HG02759 (cell line): ENCODE data around the gene SSTR3.
"Not testable (repeated sequence)": the region's sequence is repeated elsewhere in the genome, so short reads cannot be mapped to it uniquely, and the experiment has no call there.

ENCODE experiments used
- ATAC-seq: cut with Tn5 transposase; IDR thresholded peaks from one replicate; pipeline ENCODE4 v1.9.1; 2021; ENCODE audit warnings: mild to moderate bottlenecking, moderate library complexity; ENCODE audit not compliant: unreplicated experiment

Gene SSTR3

DNA sequence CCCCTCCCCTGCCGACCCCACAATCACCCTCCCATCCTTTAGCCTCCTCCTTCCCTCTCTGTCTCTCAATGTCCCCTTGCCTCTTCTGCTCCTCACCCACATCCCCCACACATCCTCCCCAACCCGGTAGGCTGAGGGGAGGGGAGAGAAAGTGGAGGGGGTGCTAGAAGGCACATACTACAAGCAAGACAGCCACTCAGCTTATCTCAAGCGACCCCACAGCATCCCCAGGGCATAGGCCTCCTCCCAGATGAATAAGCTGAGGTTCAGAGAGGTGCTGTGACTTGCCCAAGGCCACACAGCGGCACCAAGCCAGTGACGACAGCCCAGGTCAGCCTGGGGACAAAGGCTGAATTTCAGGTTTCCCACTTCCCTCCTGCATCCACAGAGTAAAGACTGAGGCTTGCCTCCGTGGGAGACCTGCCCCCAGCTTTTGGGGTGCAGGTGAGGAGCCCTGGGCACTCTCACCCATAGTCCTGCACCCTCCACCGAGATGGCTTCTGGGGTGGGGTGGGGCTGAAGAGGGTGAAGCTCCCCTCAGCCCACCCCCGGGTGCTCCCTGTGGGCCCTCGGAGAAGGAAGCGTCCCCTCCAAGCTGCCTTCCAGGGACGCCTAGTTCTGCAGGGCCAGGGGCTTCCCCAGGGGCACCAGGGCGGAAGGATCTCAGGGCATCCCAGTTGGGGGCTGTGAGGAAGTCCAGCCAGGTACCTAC, 31.3 kb upstream of the SSTR3 start:
- peak; percentile 9 for ATAC-seq

DNA sequence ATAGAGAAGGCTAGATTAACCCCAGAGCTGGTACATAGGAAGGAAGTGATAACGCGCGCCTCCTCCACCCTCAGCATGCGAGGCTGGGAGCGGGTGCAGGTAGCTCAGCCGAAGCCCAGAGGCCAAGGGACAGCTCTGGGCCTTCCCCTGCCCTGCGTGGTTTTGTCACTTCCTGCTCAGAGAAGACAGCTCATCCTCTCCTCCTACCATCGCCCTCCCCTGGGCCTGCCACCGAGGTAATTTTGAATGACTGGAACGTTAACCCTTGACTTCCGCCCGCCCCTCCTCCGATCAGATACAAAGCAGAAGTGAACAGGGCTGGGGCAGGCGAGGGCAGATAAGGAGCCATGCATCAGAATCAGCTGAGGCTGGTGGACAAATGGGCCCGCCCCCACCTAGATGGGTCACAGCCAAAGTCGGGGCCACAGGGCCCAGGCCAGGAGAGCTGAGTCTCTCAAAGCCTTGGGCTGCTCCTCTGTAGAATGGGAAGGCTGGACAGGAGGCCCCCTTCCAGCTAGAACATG, 30.2 kb upstream of the SSTR3 start:
- ATAC-seq = peak; percentile 63

DNA sequence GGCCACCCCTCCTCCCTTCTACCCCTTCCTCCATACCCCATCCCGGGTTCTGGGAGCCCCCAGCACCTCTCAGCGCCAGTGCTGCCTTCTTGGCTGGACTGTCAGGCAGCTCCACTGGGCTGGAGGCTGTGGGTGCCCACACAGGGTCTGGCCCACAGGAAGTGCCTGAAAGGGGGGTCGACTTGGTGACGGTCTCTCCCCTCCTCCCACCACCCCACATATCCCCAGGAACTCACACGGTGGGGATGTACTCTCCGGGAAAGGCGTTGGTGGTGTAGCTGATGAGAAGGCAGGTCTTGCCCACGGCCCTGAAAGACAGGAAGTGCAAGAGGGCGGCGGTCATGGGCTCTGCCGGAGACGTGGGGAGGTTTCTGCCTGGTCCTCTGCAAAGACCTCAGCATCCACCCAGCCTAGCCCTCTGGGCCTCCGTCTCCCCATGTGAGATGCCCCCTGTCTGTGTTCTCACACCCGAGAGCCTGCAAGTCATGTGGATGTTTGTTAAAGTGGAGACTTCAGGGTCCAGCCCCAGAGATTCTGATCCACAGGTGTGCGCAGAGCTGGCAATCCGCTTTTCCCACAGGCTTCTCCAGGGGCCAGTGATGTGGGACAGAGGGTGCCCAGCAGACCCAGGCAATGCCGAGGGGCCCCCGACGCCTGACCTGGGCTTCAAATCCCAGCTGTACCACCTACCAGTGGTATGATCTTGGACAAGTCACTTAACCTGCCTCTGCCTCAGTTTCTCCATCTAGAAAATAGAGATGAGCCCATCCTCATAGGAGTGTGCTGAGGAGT, 29.3 kb upstream of the SSTR3 start:
- ATAC-seq = no peak

DNA sequence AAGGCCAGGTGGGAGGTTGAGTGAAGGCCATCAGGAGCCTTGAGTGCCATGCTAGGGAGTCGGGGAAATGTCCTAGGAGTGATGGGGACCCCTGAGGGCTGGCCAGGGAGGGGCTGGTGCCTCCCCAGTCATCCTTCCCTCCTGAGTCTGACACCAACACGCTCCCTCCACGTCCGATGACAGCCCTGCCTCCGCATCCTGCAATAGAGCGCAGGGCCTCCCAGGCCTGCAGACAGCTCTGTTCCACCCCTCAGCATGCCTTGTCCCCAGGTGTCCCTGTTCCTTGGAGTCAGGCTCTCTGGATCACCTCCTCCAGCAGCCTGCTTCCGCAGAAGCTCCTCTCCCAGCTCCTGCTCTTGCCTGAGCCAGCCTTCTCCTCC, 28.7 kb upstream of the SSTR3 start:
- no peak for ATAC-seq

DNA sequence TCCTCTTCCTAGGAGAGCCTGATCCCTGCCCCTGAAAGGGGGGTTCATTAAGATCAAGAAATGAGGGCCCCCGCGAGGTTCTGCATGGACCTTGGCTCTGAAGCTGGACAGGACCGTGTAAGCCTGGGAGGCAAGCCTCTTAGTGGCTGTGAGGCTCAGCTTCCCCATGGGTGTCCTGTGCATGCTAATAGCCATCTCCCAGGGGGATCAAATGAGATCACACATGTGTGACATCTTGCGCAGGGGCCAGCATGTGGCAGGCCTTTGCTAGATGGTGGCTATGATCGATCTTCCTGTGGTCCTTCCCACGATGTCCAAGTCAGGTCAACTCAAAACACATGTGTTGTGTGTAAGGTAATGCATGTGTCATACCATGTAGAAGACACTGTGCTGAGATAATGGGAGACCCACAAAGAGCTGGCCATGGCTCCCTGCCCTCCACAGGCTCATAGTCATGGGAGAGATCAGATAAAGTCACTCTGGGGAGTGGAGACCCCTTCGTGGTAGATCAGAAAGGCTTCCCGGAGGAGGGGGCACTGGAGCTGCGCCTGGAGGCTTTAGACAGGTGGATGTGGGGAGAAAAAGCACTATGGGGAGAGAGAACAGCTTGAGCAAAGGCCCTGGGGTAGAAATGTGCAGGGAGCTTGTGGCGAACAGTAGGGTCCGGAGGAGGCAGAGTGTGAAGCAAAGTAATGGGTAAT, 28.1 kb upstream of the SSTR3 start:
- ATAC-seq = no peak

DNA sequence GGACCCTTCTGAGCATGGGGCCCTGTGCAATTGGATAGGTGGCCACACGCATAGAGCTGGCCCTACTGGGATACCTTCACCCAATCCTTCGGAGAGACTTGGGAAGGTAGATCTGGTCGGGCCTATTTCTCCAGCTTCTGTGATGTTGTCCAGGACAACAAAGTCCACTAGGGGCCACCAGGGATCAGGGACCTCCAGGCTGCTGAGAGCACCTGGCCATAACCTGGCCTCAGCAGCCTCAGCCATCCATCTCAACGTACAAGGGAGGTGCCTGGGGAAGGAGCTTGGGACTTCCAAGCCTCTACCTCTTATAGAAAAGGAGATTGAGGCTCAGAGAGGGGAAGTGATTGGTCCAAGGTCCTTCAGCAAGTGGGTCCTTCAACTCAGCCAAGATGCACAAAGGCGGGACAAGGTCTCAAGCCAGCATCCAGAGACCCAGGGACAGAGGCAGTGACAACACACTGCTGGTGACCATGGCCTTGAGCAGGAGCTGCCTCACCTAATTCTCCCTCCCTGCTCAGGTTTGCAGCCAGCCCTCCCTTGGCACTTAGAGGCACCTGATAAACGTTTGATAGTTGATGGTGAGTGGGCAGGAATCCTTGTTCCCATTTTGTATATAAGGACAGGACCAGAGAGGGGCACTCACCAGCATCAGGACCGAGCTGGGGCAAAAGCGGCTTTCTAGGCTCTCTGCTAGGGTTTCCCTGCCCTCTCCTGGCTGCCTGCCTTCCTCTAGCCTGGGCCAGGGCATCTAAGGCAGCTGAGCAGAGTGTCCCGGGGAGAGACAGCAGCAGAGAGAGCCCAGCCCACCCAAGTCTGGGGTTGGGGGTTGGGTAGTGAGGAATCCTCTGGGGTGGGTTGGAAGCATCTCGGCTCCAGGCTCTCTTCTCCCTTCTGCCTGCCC, 27.3 kb upstream of the SSTR3 start:
- ATAC-seq = no peak

DNA sequence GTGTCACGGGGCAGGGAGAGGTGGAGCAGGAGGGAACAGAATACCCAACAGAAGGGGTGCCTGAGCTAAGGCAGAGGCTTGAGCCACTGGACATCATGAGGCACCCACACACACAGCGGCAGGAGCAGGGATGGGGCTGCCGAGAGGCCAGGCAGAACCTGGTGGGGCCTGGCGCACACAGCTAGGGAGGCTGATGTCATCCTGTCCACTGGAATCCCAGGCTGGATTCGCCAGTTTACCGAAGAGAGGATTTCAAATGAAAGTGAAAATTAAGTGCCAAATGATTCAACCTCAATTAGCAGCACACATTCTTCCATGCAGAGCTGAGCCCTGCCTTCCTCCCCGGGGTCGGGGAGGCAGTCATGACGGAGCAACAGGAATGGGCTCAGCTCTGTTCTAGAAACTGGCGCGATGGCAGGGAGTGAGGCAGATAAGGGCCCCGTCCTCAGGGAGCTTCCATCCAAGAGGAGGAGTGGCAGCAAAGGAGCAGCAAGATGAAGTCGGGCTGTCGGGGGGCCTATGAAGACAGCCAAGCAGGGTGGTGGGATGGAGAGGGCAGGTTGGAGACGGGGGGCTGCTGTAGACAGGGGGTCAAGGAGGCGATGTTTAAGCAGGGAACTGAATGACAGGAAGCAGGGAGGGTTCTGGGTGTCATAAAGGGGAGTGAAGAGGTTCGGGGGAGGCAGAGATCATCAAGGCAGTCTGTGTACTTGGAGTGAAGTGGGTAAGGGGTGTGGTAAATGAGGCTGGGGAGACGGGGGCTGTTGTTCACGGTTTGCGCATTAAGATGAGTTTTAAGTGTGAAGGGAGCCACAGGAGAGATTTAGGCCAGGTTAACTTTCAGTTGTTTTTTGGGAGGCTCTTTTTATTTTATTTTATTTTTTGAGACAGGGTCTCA, 25.3 kb upstream of the SSTR3 start:
- ATAC-seq = no peak

DNA sequence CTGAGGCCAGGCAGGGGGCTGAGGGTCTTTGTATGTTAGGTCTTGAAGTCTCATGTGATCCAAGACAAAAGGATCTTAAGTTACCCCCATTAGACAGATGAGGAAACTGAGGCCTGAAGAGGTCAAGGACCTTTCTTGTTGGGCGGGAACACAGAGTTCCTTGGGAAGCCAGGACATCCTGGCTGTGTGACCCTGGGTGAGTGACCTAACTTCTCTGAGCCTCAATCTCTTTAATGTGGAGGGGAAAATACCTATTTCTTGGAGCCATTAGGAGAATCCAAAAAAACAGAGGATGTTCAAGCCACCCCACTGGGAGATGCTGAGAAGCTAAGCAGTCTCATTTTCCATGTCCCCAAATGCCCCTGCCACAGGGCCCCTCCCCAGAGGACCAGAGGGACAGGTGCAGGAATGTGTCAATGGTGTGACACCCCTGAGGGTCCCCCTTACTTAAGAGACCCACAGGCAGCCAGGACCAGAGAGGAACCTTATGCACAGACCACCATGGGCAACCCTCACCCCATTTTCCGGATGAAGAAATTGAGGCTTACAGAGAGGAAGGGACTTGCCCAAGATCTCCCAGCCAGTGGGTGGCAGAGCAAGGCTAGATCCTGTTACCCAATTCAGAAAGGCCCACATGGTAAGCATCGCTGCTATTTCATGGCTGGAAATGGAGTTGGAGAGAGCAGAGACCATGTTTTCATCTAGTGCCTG, 23.8 kb upstream of the SSTR3 start:
- no peak for ATAC-seq

DNA sequence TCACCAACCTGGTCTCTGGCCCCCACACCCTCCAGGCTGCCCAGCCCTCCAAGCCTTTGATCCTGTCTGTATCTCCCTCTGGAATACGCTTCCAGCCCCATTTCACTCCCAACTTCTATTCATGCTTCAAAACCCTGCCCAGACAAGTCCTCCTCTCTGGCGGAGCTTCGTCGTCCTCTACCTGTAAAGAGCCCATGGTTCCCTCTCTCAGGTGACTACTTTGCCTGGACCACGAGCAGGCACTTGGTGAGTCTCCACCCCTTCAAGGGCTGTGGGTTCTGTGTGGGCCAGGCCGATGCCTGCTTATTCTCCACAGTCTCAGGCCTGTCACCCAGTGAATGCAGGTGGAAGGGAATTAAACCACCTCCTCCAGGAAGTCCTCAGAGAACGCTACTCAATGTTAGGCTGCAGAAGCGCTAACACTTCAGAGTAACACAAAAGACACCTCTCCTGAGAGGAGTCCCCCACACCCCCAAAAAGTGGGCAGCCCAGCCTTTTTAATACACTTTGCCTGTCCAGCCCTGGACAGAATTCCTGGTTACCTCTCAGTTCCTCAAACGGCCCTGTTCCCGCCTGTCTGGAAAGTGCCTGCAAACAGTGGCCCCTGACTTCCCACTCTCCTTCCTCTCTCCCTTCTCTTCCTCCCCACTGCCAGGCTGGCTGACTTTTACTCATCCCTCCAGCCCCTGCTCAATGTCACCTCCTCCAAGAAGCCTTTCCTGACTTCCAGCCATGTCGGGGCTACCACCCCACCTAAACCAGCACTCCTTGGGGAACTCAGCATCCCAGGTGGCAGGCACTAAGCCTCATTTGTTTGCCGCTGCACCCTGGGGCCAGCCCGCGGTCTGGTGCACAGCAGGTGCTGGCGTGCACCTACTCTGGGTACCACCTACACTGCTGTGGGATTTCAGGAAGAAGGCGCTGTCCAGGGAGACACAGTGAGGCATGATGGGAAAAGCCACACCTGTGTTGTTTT, 22.7 kb upstream of the SSTR3 start:
- no peak for ATAC-seq

DNA sequence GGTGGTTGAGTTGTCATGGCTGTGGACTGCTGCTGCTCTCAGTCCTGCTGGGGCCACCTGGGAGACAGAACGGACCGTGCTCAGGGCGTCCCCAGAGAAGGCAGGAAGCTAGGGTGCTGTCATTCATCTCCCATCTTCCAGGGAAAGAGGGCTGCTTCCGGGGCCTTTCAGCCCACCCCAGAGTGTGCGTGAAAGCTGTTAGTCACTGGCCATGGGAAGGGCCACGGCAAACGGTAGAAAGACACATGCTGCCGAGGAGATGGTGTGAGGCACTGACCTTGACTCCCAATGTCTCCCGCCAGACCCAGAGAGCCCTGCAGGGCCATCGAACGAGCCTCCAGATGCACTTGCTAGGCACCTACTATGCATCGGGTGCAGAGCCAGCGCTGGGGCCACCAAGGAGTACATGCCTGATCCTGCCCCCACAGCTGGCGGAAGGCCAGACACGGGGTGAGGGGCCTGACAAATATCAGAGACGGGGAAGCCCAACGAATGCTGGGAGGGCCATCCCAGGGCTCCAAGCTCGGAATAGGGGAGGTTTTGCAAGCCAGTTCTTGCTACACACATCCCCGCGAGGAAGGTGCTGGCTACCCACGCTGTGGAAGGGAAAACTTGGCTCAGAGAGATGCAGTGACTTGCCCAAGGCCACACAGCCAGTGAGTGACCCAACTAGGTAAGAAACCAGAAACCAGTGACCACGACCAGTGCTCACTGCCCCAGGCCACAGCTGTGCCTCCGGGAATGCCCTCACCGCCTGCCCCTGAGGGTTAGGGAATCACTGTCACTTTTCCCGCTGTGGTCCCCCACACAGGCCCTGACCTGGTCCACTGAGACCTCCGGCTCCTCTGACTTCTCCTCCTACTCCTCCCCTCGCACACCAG, 21.7 kb upstream of the SSTR3 start:
- no peak for ATAC-seq

DNA sequence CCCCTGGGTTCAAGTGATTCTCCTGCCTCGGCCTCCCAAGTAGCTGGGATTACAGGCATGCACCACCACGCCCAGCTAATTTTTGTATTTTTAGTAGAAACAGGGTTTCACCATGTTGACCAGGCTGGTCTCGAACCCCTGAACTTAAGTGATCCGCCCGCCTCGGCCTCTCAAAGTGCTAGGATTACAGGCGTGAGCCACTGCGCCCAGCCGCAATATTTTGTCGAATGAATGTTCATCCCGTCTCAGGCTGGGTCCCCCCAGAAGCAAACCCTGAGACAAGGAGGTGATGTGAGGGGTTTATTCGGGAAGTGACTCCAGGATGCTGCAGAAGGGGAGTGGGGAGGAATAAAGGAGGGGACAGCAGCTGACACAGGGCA, 21.1 kb upstream of the SSTR3 start:
- ATAC-seq = not testable (repeated sequence)

DNA sequence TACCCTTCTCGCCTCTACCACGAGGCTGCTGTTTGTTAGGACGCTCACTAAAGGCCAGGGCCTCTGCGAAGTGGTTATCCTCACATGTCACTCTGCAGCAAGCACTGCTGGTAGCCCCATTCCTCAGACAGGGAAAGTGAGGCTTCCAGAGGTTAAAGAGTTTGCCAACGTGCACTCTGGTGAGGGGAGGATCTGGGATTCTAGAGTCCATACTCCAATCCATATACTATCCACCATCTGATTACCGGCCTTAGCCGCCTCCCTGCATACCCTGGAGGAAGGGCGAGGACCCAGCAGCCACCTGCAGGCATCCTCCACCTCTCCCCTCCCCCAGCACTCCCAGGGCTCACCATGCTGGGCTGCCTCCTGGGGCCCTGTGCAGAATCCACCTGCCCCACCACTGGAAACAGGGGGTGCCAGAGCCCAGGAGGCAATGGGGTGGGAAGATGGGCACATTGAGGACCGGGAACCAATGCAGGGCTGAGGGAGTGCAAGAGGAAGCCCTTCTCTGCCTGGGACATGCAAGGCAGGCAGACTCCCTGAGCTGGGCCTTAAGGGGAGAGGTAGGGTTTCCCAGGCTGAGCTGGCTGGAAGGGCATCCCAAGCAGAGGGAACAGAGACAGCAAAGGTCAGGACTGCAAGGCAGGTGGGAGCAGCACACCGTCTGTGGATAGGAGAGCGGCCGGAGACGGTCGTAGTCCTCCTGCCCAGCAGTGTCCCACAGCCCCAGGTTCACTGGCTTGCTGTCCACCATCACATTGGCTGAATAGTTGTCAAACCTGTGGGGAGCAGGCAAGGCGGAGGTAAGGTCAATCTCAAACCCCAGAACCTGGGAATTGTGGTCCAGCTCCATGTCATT, 20.1 kb upstream of the SSTR3 start:
- ATAC-seq = no peak

DNA sequence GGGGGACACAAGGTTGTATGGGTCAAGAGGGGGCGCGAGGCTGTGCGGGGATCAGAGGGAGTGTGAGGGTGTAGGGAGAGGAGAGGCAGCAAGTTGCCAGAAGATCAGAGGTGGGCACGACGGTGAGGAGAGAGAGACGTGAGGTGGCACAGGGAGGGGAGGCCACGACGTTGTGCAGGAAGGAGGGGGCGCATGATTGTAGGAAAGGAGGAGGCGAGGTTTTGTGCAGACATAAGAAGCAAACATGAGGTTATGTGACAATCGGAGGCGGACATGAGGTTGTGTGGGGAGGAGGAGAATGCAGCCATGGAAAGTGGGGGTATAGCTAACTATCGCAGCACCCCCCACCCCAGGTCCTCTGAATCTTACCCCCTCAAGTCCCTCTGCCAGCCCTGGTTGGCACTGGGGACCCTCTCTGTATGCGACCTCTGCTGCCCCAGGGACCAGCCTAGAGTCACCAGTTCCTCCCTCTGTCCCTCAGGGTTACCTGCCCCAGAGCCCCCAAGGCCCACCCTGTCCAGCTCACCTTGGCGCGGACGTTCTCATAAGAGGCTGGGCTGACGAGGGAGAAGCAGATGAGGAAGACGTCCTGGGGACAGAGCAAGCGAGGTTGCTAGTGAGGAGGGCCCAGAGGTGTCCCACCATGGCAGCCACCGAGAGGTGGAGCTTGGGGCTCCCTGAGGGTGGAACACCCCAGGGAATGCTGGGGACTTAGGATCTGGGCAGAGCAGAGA, 19.3 kb upstream of the SSTR3 start:
- ATAC-seq = no peak

DNA sequence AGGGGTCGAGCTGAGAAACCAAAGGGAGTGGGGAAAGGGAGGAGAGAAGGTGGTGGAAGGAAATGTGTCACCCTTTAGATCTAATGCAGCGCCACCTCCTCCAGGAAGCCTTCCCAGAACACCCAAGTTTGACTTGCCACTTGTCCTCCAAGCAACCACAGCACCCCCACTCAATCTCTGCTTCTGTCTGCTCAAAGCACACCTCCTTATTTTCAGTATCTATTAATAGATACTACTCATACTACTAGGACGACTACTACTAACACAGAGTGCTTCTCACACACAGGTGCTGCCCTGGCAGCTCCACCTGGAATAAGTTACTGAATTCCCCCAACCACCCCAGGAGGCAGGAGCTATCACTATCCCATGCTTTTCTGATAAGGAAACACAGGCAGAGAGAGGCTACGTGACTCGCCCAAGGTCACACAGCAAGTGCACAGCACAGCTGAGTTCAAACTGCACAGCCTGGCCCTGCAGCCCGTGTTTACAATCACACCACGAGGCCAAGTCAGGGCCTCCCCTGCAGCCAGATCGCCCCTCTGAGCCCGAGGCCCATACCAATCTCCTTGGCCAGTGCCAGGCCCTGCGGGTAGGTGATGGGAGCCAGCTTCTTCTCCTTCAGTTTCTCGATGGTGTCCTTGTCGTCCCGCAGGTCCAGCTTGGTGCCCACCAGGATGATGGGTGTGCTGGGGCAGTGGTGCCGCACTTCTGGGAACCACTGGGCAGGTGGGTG, 18.6 kb upstream of the SSTR3 start:
- ATAC-seq = peak; percentile 28
